ENCODE measurements around the gene PDCD2L.

GRCh38 chr19:34454685-34455084 is 50.5 kb downstream of the PDCD2L start:
- no peak for TF ChIP-seq EP300 (conservative IDR thresholded peaks at IDR 0.05; ENCODE audit: poor library complexity, severe bottlenecking)
- TF ChIP-seq CTCF (IDR thresholded peaks at IDR 0.05; ENCODE audit: poor library complexity, severe bottlenecking): no peak
- no peak for TF ChIP-seq EZH2 (IDR thresholded peaks at IDR 0.05; ENCODE audit: borderline replicate concordance, insufficient read depth, low read length, poor library complexity, severe bottlenecking)
